Sigmoid colon (tissue), 4 donors: Measurements from ENCODE around the gene PLXNB1.

Source experiments
- POLR2A ChIP-seq, 2 donors: fragments of 450-650 bp; IDR thresholded peaks; one replicate each; pipeline ENCODE4 v1.6.1; 2016; ENCODE audit warnings: antibody characterized with exemption in 2 of 2, mild to moderate bottlenecking in 2 of 2, moderate library complexity in 2 of 2
- POLR2AphosphoS5 ChIP-seq, 4 donors: sonication (generic); formaldehyde crosslinking; IDR thresholded peaks; one replicate each; pipeline ENCODE4 v1.6.1; 2017; ENCODE audit warnings: antibody characterized with exemption in 4 of 4
- TF ChIP-seq, protein P1 (sequence below), 4 experiments: fragments of 450-650 bp in 3 of 4; fragments of 200-600 bp in 1 of 4; IDR thresholded peaks; one replicate each; pipeline ENCODE4 v1.5.1; 2016 to 2019; ENCODE audit warnings: antibody characterized with exemption in 4 of 4, mild to moderate bottlenecking in 3 of 4, moderate library complexity in 2 of 4

DNA sequence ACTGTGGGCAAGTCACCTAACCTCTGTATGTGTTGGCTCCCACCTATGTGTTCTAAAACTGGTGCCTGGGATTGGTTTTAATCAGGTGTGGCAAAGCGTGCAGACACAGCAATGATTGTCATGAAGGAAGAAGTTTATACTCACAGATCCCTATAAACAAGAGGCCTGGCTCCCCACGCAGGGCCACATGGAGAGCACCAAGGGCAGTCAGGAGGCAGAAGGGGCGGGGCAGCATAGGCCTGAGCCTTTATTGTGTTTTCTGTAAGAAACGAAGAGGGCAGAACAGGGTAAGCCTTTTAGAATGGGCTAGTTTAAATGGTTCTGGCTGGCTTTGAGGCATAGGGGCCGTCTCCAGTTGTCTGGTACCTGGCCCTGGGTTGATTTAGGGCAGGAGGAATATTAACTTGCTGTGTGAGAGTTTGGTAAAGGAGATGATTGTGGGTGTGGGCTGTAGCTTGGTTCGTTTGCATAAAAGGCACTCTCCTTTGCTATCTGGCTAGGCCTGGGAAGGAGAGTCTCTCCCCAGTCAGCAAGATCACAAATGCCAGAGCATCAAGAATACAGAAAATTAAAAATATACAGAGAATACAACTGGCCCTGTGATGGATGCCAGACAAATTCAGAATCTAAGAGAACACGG is 60.1 kb downstream of the PLXNB1 start:
- TF ChIP-seq POLR2A (IDR thresholded peaks at IDR 0.05), result no peak
- TF ChIP-seq, protein P1, sequence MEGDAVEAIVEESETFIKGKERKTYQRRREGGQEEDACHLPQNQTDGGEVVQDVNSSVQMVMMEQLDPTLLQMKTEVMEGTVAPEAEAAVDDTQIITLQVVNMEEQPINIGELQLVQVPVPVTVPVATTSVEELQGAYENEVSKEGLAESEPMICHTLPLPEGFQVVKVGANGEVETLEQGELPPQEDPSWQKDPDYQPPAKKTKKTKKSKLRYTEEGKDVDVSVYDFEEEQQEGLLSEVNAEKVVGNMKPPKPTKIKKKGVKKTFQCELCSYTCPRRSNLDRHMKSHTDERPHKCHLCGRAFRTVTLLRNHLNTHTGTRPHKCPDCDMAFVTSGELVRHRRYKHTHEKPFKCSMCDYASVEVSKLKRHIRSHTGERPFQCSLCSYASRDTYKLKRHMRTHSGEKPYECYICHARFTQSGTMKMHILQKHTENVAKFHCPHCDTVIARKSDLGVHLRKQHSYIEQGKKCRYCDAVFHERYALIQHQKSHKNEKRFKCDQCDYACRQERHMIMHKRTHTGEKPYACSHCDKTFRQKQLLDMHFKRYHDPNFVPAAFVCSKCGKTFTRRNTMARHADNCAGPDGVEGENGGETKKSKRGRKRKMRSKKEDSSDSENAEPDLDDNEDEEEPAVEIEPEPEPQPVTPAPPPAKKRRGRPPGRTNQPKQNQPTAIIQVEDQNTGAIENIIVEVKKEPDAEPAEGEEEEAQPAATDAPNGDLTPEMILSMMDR (IDR thresholded peaks at IDR 0.05), result no peak
- no peak for TF ChIP-seq POLR2AphosphoS5 (IDR thresholded peaks at IDR 0.05)
